HG03280 (cell line): ENCODE data around the gene BICD1.
"Not testable (repeated sequence)": the region's sequence is repeated elsewhere in the genome, so short reads cannot be mapped to it uniquely, and the experiment has no call there.

ENCODE experiments used
- ATAC-seq: cut with Tn5 transposase; IDR thresholded peaks from one replicate; pipeline ENCODE4 v1.9.1; 2021; ENCODE audit warnings: mild to moderate bottlenecking, moderate library complexity; ENCODE audit not compliant: unreplicated experiment

Gene BICD1

GRCh38 chr12:32106517-32107358 lies at the start of gene BICD1:
Gene BICD1 (plus strand): TSS chr12:32106847. CDS start chr12:32107332, 485 bp downstream.
- ATAC-seq = peak; percentile 70

GRCh38 chr12:32061033-32061432 lies 45.6 kb upstream of the BICD1 start:
- ATAC-seq = no peak

GRCh38 chr12:32062881-32063280 lies 43.8 kb upstream of the BICD1 start:
- ATAC-seq = no peak

GRCh38 chr12:32063796-32064195 lies 42.9 kb upstream of the BICD1 start:
- no peak for ATAC-seq

GRCh38 chr12:32066206-32066605 lies 40.4 kb upstream of the BICD1 start:
- no peak for ATAC-seq

- no peak for ATAC-seq
These were observed 37.6 kb upstream of the BICD1 start for GRCh38 chr12:32069071-32069470.

- no peak for ATAC-seq
These were observed 36.9 kb upstream of the BICD1 start for GRCh38 chr12:32069731-32070130.

- ATAC-seq = no peak
These were observed 36.3 kb upstream of the BICD1 start for GRCh38 chr12:32070370-32070769.

GRCh38 chr12:32072102-32072501 lies 34.5 kb upstream of the BICD1 start:
- no peak for ATAC-seq

- no peak for ATAC-seq
These were observed 32.2 kb upstream of the BICD1 start for GRCh38 chr12:32074432-32074831.

GRCh38 chr12:32076941-32077340 lies 29.7 kb upstream of the BICD1 start:
- ATAC-seq = no peak

GRCh38 chr12:32080435-32080834 lies 26.2 kb upstream of the BICD1 start:
- no peak for ATAC-seq

GRCh38 chr12:32083489-32083888 lies 23.2 kb upstream of the BICD1 start:
- ATAC-seq = no peak

- ATAC-seq = no peak
These were observed 22.5 kb upstream of the BICD1 start for GRCh38 chr12:32084017-32084688.

GRCh38 chr12:32084753-32085152 lies 21.9 kb upstream of the BICD1 start:
- ATAC-seq = no peak

GRCh38 chr12:32087306-32087705 lies 19.3 kb upstream of the BICD1 start:
- no peak for ATAC-seq

- no peak for ATAC-seq
These were observed 17.5 kb upstream of the BICD1 start for GRCh38 chr12:32089156-32089555.

GRCh38 chr12:32089586-32089985 lies 17.1 kb upstream of the BICD1 start:
- no peak for ATAC-seq

- no peak for ATAC-seq
These were observed 15.0 kb upstream of the BICD1 start for GRCh38 chr12:32091696-32092095.

GRCh38 chr12:32098112-32098511 lies 8.5 kb upstream of the BICD1 start:
- ATAC-seq = no peak

GRCh38 chr12:32099275-32099674 lies 7.4 kb upstream of the BICD1 start:
- ATAC-seq = not testable (repeated sequence)

- no peak for ATAC-seq
These were observed 6.3 kb upstream of the BICD1 start for GRCh38 chr12:32100361-32100760.
